ENCODE results near the gene C3orf22. TPM values are rescaled to one million over a fixed set of nuclear protein-coding genes. Genes with fewer than 3 reads are reported as not detected.

C3orf22 gene
- polyA plus RNA-seq, 3 donors: not detected

DNA sequence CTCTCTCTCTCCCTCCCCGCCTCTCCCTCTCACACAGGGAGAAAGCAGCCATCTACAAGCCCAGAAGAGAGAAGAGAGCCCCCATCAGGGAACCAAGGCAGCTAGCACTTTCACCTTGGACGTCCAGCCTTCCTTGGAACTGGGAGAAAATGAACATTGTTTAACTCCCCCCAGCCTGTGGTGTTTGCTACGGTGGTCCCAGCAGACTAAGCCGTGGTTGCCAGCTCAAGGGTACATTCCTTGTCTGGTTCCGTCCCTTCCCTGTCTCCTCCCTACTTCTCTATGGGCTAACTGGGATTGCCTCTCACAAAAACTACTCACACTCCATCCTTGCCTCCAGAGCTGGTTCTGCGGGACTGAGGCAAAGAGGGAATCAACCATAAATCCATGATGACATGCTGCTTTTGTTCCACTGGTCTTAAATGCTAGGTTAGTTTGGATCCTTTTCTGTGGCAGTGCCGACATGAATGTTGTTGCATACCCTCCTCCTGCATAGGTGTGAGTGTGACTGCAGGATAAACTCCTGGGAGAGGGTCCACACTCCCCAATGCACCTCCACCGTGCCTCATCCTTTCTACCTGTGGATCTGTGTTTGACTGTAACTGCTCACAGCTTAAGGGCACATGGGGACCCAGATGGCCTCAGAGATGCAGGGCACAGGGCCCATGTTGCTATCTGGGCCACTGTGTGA, 12.0 kb downstream of the C3orf22 start:
- peaks cover 0 to 3% (median 0%) of the 10 kb centered on the region in 7 donors for H3K9me3 Mint-ChIP-seq
- no peak overlapping the region for H3K4me3 ChIP-seq (replicated peaks in 1 of 3; ENCODE audit: low read depth in 2 of 3, low read length in 3 of 3)
- peaks cover 1 to 11% (median 6%) of the 10 kb centered on the region in 3 donors for H3K27me3 Mint-ChIP-seq (ENCODE audit: low read depth in 3 of 3)

DNA sequence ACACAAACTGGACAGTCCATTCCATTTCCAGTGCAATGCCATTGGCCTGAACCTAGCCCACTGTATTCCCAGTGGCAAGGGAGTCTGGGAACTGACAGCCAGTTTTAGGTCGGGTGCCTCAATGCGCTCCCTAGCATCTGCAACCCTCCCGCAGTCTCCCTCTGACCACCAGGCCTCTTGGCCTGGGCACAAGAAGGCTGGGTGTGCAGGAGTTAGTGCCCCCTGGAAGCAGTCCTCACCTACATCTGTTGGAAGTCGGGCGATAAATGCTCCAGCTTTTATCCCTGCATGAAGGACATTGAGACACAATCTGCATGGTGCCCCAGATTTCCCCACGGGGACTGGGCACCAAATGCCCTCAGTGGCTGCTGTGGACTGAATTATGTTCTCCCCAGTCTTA, 12.7 kb downstream of the C3orf22 start:
- Mint-ChIP-seq H3K27me3 (ENCODE audit: low read depth in 3 of 3) (peaks cover 1 to 9% (median 4%) of the 10 kb centered on the region in 3 donors), H3K4me1 (peaks cover 35% of the 10 kb centered on the region), H3K4me3 (no peak overlapping the region), H3K27ac (peak overlapping the region in 1 of 7 donors; percentile 58), H3K36me3 (peaks cover 10 to 18% of the 10 kb centered on the region in 2 donors), H3K9me3 (peaks cover 0 to 3% (median 0%) of the 10 kb centered on the region in 7 donors)
- Histone ChIP-seq H3K4me3 (replicated peaks in 1 of 3; ENCODE audit: low read depth in 2 of 3, low read length in 3 of 3) (no peak overlapping the region), H4K20me1 (ENCODE audit: insufficient read depth, low read length) (no peaks in the 10 kb centered on the region), H3K4me1 (ENCODE audit: control insufficient read depth in 1 of 2, insufficient read depth in 2 of 2, low read length in 2 of 2) (peaks cover 28 to 31% of the 10 kb centered on the region in 2 donors), H3K27me3 (ENCODE audit: control insufficient read depth in 2 of 2, insufficient read depth in 2 of 2, low read length in 2 of 2) (no peaks in the 10 kb centered on the region), H3K4me2 (replicated peaks; ENCODE audit: extremely low read depth, low read length, poor library complexity, severe bottlenecking) (no peak overlapping the region), H3K27ac (ENCODE audit: low read depth in 1 of 2, low read length in 2 of 2) (no peak overlapping the region), H2AFZ (ENCODE audit: insufficient read depth, low read depth, low read length, poor library complexity, severe bottlenecking) (no peak overlapping the region), H3K9ac (ENCODE audit: insufficient read depth, low read length, poor library complexity, severe bottlenecking) (no peak overlapping the region), H3K9me3 (replicated peaks in 1 of 2; ENCODE audit: control insufficient read depth in 1 of 2, insufficient read depth in 1 of 2, low read length in 2 of 2) (no peaks in the 10 kb centered on the region), H3K79me2 (ENCODE audit: insufficient read depth, low read length) (no peaks in the 10 kb centered on the region), H3K36me3 (replicated peaks in 1 of 2; ENCODE audit: control insufficient read depth in 1 of 2, insufficient read depth in 2 of 2, low read length in 2 of 2) (peaks cover 3 to 10% of the 10 kb centered on the region in 2 donors)
- intact Hi-C loops (cut with micrococcal nuclease): no loop called here
- 87% methylated on average over 6 of the region's 6 CpGs for WGBS (ENCODE audit: insufficient coverage)
- TF ChIP-seq, protein P1, sequence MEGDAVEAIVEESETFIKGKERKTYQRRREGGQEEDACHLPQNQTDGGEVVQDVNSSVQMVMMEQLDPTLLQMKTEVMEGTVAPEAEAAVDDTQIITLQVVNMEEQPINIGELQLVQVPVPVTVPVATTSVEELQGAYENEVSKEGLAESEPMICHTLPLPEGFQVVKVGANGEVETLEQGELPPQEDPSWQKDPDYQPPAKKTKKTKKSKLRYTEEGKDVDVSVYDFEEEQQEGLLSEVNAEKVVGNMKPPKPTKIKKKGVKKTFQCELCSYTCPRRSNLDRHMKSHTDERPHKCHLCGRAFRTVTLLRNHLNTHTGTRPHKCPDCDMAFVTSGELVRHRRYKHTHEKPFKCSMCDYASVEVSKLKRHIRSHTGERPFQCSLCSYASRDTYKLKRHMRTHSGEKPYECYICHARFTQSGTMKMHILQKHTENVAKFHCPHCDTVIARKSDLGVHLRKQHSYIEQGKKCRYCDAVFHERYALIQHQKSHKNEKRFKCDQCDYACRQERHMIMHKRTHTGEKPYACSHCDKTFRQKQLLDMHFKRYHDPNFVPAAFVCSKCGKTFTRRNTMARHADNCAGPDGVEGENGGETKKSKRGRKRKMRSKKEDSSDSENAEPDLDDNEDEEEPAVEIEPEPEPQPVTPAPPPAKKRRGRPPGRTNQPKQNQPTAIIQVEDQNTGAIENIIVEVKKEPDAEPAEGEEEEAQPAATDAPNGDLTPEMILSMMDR (IDR thresholded peaks at IDR 0.05): no peak
- DNase-seq: no peak

More for the DNA sequence above, 12.0 kb downstream of the C3orf22 start:
- Mint-ChIP-seq H3K27ac (peak overlapping the region in 1 of 7 donors; percentile 25), H3K4me3 (no peak overlapping the region), H3K4me1 (peaks cover 30% of the 10 kb centered on the region), H3K36me3 (peaks cover 9 to 18% of the 10 kb centered on the region in 2 donors)
- Histone ChIP-seq H3K27ac (ENCODE audit: low read depth in 1 of 2, low read length in 2 of 2) (no peak overlapping the region), H3K4me2 (replicated peaks; ENCODE audit: extremely low read depth, low read length, poor library complexity, severe bottlenecking) (no peak overlapping the region), H3K79me2 (ENCODE audit: insufficient read depth, low read length) (no peaks in the 10 kb centered on the region), H2AFZ (ENCODE audit: insufficient read depth, low read depth, low read length, poor library complexity, severe bottlenecking) (no peak overlapping the region), H3K27me3 (ENCODE audit: control insufficient read depth in 2 of 2, insufficient read depth in 2 of 2, low read length in 2 of 2) (no peaks in the 10 kb centered on the region), H3K4me1 (ENCODE audit: control insufficient read depth in 1 of 2, insufficient read depth in 2 of 2, low read length in 2 of 2) (peaks cover 24 to 25% of the 10 kb centered on the region in 2 donors), H4K20me1 (ENCODE audit: insufficient read depth, low read length) (no peaks in the 10 kb centered on the region), H3K36me3 (replicated peaks in 1 of 2; ENCODE audit: control insufficient read depth in 1 of 2, insufficient read depth in 2 of 2, low read length in 2 of 2) (peaks cover 3 to 10% of the 10 kb centered on the region in 2 donors), H3K9me3 (replicated peaks in 1 of 2; ENCODE audit: control insufficient read depth in 1 of 2, insufficient read depth in 1 of 2, low read length in 2 of 2) (no peaks in the 10 kb centered on the region), H3K9ac (ENCODE audit: insufficient read depth, low read length, poor library complexity, severe bottlenecking) (no peak overlapping the region)
- WGBS (ENCODE audit: insufficient coverage): 96% methylated on average over 3 of the region's 8 CpGs
- no peak for DNase-seq
- TF ChIP-seq, protein P1 (IDR thresholded peaks at IDR 0.05): no peak
- intact Hi-C loops (cut with micrococcal nuclease): no loop called here
